GM19043 (cell line): ENCODE measurements around the gene SIRT3.
A peak's percentile ranks its signal among the peaks of the same experiment; 100 is the strongest.
"Not testable (repeated sequence)": the region's sequence is repeated elsewhere in the genome, so short reads cannot be mapped to it uniquely, and the experiment has no call there.

Experiments
- ATAC-seq: cut with Tn5 transposase; IDR thresholded peaks from one replicate; pipeline ENCODE4 v1.9.1; 2021; ENCODE audit warnings: low read depth; ENCODE audit not compliant: unreplicated experiment

SIRT3 gene

DNA sequence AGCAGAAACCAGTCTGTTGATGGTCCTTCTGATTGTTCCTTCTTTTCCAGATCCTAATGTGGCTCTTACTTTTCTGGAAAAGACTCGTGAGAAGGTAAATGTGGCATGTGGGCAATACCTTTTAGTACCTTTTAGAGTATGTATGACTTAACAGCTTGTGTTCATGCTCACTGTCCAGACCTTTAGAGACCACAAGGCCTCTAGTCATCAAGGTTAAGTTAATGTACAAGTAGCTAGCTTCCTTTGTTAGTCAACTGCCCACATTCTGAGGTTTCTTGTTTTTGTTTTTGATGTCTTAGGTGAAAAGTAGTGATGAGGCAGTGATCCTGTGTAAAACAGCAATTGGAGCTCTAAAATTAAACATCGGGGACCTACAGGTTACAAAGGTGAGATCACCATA is 8.2 kb upstream of the SIRT3 start:
- ATAC-seq: no peak

DNA sequence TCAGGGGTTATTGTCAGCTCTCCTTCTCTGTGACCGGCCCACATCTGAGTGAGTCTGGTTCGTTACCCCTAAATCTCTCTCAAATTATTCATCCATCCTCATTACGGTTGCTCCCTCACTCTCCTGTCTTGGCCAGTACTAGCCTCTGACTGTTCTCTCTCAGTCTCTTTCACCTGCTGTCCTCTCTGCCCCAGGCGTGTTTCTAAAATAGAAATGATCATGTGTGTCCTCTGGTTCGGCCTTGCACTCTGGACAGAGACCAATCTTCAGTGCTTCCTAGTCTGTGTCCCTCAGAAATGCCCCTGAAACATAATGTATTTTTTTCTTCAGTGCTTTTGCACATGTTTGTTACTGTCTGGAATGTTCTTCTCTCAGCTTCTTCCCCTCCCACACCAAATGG is 5.5 kb upstream of the SIRT3 start:
- ATAC-seq: no peak

DNA sequence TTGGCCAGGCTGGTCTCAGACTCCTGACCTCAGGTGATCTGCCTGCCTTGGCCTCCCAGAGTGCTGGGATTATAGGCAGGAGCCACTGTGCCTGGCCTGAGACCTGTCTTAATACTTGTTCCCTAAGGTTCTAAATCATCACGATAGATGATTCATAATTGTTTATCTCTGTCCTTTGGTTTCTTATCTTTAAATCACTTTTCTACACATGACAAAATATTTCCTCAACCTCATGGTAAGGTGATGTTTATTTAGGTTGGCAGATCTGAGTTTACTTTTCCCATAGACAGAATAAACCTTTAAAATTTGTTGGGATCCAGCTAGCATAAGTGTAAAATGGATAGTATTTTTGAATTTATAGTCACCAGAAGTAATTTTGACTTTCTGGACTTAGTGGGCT is 4.2 kb upstream of the SIRT3 start:
- ATAC-seq: no peak

DNA sequence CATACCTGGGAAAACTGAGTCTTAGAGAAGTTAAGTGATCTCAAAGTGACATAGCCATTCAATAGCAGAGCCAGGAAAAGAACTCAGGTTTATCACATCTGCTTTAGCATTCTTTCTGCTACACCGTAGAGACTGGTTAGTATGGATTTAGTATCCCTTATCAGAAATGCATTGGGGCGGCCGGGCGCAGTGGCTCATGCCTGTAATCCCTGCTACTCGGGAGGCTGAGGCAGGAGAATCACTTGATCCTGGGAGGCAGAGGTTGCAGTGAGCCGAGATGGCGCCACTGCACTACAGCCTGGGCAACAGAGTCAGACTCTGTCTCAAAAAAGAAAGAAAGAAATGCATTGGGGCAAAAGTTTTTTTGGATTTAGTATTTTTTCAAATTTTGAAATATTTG is 2.2 kb upstream of the SIRT3 start:
- ATAC-seq: not testable (repeated sequence)

DNA sequence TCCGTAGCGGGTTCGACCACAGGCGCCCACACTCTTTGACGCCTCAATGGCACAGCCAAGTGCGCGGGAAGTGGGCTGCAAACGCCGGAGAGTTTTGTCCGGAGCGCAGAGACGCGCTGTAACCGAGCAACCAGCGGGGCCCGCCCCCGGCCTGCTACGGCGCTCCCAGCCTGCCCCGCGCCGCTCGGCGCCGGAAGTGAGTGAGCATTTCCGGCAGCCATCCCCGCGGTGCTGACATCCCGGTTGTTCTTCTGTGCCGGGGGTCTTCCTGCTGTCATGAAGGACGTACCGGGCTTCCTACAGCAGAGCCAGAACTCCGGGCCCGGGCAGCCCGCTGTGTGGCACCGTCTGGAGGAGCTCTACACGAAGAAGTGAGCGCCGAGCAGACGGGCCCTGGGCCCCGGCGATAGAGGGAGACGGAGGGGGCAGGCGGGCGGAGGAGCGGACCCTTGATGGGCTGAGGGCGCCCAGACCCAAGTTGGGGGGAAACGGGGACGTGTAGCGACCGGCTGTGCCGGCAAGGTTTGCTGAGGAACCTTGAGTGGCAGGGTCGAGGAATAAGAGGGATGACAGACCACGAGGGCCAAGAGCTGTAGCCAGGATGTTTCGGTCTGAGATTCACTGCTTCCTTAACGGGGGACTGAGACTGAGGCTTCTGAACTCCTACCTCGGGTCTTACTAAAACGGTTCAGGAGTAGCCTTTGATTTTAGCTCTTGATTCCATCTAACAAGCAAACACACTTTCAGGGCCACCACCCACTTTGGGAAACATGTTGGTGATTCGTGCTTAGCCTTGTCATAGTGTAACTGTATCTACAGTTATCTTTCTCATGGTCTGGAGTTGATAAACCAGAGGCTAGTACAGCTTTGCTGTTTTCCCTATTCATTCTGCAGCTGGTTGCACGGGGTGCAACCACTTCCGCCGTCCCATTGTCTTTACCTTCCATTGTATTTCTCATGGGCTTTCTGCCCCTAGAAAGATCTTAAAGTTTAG is 929 bp upstream of the SIRT3 start, which contains the start of gene PSMD13:
PSMD13 (plus strand) TSS at position 203 of the 994 bp plus-strand sequence; CDS start at position 277, 74 bp downstream.
- ATAC-seq: peak; percentile 60

DNA sequence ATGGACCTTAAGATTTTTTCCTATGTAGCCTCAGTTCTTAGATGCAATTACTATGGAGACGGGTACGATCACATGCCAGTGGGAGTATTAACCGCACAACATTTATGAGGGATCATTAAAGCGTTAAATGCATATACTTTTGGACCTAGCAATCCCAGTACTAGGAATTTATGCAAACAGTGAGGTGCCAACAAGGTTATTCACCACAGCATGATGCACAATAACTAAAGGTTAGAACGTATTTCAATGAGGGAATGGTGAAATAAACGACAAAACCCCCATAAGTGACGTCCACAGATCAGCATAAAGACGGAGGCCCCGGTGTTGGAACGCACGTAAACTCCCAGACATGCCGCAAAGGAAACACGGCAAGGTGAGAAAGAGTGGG is 539 bp downstream of the SIRT3 start:
- peak; percentile 7 for ATAC-seq

DNA sequence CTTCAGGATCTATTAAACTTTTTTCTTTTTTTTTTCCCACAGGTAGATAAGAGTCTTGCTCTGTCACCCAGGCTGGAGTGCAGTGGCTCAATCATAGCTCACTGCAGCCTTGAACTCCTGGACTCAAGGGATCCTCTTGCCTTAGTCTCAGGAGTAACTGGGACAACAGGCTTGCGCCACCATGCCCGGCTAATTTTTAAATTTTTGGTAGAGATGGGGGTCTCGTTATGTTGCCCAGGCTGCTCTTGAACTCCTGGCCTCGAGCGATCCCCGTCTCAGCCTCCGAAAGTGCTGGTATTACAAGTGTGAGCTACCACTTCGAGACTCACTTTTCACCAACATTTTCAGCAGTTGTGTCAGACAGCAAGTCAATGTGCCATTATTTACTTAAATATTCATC is 962 bp downstream of the SIRT3 start:
- no peak for ATAC-seq

DNA sequence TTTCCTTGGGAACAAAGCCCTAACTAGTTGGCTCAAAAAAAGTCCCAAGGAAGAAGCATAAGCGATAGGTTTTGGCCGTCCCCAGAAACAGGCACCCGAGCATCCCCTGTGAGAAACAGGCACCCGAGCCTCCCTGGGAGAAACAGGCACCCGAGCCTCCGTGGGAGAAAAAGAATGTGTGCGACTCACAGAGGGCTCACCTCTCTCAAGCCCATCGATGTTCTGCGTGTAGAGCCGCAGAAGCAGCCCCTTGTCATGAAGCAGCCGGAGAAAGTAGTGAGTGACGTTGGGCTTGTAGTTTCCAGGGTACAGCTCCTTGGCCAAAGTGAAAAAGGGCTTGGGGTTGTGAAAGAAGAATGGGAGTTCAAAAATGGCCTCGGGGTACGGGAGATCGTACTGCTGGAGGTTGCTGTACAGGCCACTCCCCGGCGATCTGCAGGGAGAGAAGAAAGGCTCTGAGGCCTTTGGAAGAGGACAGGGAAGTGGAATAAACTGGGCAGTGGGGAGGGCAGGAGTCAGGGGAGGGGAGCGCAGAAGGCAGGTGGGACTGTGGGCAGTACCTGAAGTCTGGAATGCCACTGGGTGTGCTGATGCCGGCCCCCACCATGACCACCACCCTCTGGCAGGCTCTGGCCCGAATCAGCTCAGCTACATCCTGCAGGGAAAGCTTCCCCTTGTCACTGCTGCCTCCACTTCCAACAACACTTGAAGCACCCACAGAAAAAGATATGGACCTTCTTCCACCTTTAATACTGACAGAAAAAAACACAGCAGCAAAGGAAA is 3.2 kb downstream of the SIRT3 start:
- ATAC-seq: no peak

DNA sequence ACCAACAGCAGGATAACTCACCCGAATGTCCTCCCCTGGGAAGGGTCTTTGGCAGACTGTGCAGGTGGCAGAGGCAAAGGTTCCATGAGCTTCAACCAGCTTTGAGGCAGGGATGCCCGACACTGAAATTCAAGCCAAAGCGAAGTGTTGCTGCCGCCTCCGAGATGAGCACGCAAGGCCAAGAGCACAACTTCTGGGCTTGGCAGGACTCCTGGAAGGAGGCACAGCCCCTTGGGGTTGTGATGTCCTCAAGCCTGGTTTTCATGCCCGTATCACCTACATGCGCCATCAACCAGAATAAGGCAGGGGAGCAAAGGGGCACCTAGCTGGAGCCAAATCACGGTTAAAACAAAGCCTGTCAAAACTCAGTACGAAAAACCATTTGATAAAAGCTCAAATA is 5.7 kb downstream of the SIRT3 start:
- no peak for ATAC-seq

DNA sequence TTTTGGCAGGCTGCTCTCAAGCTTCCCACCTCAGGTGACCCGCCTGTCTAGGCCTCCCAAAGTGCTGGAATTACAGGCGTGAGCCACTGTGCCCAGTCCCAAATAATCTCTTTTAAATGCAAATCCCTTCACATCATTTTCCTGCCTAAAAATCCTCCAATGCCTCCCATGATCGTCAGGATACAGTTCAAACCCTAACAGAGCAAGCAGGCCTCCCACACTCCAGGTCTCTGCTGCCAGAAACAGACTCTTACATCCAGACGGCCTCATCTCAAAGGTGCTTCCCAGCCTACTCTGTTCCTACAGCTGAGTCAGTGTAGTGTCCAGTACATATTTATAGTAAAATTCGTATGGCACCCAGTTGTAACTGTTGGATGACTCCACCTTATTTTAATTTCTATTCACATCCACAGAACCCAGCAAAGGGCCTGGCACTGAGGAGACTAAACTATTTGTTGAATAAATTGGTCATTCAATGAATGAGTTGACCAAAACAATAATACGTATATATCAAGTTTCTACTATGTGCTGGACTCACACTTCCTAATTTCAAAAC is 8.2 kb downstream of the SIRT3 start:
- no peak for ATAC-seq

DNA sequence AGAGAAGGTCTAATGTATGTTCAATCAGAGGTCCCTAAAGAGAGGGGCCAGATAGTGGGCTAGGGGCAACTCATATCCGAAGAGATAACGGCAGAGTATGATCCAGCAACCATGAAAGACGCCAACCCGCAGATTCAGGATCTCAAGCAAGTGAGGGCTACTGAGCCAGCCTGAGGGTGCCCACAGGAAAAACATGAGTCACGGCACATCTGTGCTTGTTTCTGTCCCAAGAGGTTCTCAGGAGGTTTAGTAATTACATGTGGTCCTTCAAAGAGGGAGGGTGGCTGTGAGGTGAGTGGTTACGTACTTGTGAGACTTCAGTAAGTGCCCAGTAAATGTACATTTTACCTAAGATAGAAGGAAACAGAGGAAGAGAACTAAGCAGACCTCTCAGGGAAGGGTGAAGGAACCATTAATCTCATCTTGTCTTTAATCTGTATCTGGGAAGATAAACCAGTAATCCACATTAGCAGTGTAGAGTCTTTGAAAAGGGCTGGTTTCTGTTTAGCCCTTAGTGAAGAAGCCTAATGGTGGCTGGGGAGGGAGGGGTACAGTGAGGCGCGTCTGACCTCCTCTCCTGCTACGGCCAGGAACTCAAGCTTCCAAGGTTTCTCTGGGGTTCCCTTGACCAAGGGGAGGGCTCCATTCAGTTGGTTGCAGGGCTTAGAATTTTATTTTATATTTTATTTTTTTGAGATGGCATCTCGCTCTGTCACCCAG is 10.2 kb downstream of the SIRT3 start:
- ATAC-seq: no peak

DNA sequence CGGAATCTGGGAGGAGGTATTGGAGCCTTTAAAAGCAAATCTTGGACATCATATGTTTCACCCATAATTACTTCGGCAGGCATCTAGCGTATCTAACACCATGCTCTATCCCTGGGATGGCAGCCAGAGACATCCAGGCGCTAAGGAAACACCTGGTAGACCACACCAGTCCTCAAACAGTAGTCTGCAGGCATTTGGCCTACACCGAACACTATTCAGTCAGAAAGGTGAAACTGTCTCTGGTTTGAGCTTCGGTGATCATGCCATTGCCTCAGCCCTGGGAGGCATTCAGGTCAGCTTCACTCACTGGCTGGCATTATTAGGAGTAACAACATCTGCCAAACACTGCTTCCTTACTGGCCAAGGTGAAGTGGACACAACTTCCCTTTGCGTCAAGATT is 11.7 kb downstream of the SIRT3 start:
- ATAC-seq: no peak

DNA sequence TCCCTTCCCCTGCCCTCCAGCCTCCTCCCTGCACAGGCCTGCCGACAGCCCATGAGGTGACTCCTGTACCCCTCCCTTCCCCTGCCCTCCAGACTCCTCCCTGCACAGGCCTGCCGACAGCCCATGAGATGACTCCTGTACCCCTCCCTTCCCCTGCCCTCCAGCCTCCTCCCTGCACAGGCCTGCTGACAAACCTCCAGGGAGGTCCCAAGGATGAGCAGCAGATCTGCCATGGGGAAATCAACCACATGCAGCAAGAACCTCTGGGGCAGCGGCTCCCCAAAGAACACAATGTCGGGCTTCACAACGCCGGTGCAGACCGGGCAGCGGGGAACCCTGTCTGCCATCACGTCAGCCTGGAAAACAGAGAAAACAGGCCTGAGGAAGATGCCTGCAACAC is 12.3 kb downstream of the SIRT3 start:
- no peak for ATAC-seq

DNA sequence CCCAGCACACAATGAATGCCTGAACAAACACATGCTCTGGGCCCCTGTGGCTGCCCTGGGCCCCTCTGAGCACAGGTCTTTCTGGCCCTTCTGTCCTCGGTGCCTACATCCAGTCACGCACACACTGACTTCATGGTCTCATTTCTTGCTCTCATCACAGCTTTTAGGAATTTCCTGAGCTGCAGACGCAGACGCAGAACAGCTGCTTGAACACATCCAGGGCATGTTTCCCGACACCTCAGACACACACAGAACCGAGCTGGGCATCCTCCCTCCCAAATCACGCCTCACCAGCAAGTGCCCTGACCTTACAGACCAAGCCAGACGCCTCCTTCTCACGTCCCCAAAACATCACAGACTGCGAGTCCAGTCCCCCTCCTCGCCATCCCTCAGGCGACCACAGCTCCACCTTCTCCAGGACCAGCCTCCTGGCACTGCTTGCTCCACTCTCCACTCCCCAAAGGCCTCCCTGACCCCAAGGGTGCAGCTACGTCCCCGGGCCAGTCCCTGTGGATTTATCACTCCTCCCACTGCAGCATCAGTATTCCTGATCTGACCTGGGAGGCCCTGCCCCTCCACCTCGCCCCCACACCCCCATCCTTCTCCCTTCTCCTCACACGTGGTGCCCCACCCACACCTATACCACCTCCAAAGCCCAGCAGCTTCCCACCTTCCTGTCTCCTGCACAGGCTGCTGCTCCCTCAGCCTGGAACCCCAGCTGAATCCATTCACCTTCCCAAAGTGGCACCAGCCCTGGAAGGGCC is 12.9 kb downstream of the SIRT3 start:
- no peak for ATAC-seq

DNA sequence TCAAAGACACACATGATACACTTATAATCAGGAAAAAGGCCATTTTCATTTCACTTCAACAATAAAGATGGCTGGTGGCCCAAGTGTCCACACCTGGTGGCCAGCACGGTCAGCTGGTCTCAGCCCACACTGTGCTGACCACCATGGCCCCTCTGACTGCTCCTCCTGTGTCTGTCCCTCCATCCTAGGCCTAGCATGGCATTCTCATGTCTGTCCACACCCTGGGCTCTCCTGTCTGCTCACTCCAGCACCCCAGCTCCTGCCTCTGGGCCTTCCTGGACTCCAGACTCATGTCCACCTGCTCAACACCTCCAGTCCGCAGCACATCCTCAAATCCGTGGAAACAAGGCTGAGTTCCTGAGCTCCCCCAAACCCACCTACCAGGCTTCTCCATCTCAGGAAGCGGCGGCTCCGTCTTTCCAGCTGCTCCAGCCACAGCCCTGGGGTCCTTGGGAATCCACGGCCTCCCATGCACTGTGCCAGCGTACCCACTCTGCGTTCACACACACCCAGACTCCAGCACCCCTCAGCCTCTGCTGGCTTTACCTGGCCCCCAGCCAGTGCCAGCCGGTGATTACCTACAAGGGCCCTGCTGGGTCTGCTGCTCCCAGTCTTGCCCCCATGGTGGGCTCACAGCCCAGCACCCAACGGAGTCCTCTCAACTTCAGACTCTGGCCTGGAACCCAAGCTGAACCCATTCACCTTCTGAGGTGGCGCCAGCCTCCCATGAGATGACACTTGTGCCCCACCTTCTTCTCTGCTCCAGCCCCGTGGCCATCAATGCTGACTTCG is 13.9 kb downstream of the SIRT3 start:
- no peak for ATAC-seq

DNA sequence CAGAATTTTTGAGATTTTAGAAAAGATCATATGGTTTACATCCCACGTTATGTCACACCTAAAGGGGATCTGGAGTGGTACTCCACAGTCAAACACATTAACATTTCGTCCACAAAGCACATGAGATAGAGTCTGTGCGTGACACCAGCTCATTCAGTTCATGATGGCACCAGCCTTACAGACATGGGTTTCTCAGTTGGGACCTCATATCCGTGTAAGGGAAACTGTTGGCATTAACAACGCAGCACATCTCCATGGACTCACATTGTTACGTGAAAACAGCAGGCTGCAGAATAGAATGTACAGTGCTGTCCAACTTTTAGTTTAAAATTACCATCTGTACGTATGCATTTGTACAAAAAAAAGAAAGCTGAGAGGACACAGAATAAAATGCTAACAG is 14.6 kb downstream of the SIRT3 start:
- ATAC-seq: no peak

DNA sequence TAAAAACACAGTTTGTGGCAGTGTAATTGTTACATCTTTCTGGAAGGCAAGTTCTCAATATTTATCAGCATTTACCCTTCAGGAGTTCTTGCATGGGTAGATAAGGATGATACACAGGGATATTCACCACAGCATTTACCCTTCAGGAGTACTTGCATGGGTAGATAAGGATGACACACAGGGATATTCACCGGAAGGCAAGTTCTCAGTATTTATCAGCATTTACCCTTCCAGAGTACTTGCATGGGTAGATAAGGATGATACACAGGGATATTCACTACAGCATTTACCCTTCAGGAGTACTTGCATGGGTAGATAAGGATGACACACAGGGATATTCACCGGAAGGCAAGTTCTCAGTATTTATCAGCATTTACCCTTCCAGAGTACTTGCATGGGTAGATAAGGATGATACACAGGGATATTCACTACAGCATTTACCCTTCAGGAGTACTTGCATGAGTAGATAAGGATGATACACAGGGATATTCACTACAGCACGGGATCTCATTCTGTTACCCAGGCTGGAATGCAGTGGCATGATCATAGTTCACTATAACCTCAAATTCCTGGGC is 15.4 kb downstream of the SIRT3 start:
- ATAC-seq: not testable (repeated sequence)

DNA sequence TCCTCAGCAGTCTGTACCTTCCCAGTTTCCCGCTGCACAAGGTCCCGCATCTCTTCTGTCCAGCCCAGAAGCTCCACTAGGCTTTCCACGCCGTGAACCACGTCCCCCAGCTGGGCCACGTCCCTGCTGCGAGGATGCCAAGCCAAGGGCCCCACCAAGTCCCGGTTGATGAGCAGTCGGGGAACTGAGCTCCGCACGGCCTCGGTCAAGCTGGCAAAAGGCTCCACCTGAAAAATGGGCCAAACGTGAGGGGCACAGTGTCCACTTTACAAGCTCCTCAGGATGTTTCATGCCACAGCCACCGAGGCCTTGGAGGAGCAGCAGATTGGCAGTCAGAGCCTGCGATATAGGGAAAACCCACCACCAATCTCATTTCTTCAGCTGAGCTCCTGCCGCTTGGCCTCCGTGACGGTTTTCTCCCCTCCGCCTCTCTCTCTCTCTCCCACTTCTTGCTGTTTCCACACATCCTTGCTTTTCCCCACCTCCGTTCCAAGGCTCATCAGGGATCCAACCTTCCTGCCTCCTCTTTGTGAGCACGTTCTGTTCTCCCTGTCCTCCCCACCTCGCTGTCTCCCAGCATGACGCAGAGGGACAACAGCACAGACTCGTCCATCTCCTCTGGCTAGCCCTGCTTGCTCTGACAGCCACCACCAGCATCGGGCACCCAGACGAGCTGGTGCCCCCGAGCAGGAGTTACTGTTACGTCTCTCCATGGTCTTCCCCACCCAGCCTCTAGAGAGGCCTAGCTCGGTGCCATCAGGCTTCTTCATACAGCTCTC is 17.1 kb downstream of the SIRT3 start:
- ATAC-seq: no peak
